HuH-7 (cell line): ENCODE data around the gene RRAS2.
"Not testable (repeated sequence)": the region's sequence is repeated elsewhere in the genome, so short reads cannot be mapped to it uniquely, and the experiment has no call there.

ENCODE experiments used
- DNase-seq: peaks from one replicate; pipeline ENCODE4 v3.0.0; 2011; ENCODE audit warnings: low spot score

The RRAS2 gene

DNA sequence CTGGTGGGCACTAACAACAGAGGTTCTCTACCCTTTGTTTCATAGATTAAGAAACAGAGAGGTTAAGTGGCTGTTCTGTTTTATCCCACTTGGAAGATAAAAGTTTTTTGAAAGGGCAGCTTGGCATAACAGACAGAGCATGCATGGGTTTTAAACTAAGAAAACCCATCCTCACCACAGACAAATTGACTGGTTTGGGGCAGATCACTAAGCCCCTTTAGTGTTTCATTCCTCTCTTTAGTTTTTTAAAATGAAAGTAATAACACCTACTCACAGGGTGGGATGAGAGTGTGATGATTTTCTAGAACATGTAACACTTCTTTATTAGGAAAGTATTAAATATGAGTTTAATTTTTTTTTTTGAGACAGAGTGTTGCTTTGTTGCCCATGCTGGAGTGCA, 12.3 kb upstream of the RRAS2 start:
- no peak for DNase-seq

DNA sequence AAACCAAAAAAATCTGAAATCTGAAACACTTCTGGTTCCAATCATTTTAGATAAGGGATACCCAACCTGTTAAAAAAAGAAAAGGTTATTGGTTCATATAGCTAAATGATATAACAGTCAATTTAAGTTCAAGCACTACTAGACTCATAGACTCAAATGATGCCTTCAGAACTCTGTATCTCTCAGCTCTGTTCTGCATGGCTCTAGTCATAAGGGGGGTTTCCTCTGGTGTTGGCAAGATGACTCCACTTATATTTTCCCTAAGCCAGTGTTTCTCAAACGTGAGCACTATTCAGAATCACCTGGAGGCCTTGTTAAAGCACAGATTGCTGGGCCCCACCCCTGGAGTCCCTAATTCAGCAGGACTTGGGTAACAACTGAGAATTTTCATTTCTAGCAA, 11.5 kb upstream of the RRAS2 start:
- no peak for DNase-seq

DNA sequence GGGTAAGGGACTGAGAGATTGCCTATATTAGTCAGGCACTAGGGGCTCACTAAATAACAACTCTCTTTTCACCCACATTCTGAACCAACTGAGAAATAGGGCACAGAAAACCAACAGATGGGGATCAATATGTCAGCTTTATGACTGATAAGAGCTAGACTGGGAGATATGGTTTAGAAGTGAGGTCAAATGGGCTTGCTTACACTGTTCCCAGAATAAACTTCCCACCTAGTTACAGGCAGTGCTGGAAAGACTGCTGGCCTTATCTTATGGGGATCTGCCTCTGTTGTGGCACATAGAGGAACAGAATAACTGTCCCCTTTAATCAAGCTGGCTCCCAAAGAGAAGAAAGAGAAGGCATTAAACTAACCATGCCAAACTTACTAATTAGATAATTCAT, 10.6 kb upstream of the RRAS2 start:
- no peak for DNase-seq

DNA sequence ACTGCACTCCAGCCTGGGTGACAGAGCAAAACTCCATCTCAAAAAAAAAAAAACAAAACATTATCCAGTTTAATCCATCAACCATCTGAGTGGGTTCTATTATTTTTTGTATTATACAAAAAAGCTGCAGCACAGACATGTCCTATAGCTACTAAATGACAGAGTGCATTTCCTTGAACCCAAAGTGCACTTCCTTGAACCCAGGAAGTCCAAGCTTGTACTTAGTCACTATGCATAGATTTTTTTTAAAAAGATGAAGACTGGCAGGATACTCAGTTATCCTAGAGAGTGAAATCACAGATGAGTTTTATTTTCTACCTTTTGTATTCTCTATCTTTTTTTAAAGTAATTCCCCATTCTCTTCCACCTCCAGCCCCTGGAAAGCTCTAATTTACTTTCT, 8.0 kb upstream of the RRAS2 start:
- no peak for DNase-seq

DNA sequence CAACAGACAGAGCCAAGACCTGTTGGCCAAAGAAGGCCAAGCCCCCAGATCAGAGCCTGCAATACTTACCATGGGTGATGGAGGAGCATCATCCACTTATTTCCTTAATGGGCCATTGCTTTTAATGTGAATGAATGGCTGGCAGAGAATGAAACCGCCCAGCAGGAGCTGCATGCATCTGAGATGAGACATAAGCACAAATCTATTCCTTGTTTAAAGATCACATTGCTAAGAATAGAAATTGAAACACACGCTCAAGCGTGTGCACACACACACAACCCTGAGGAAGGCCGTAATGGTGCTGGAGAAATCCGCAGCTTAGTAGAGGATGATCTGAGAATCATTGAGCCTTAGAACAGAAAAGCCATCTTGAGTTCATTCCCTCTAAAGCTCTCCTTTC, 5.3 kb upstream of the RRAS2 start:
- DNase-seq = no peak

- DNase-seq = no peak
These were observed 3.6 kb upstream of the RRAS2 start for GRCh38 chr11:14362611-14363010.

- DNase-seq = no peak
These were observed 3.0 kb upstream of the RRAS2 start for GRCh38 chr11:14361951-14362350.

GRCh38 chr11:14360976-14361375, 2.0 kb upstream of the RRAS2 start:
- no peak for DNase-seq

DNA sequence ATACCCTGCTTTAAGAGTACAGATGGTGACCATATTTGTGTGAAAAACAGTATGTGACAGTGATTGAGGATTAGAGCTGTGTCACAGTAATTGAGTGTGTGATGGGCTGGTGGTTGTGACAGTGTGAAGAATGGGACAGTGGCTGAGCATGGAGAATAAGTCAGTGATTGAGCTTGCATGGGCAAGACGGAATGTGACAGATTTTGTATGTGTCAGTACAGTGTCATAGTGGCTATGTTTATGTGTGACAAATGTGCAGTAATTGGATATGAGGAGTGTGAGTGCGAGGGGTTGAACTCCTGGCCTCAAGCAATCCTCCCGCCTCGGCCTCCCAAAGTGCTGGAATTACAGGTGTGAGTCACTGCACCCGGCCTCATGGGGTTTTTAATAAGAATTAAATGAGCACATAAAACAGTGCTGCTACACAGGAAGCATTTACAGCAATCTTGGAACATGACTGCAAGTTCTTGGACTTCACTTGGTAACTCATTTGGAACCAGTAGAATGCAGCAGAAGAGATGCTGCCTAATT, 583 bp upstream of the RRAS2 start:
- no peak for DNase-seq

DNA sequence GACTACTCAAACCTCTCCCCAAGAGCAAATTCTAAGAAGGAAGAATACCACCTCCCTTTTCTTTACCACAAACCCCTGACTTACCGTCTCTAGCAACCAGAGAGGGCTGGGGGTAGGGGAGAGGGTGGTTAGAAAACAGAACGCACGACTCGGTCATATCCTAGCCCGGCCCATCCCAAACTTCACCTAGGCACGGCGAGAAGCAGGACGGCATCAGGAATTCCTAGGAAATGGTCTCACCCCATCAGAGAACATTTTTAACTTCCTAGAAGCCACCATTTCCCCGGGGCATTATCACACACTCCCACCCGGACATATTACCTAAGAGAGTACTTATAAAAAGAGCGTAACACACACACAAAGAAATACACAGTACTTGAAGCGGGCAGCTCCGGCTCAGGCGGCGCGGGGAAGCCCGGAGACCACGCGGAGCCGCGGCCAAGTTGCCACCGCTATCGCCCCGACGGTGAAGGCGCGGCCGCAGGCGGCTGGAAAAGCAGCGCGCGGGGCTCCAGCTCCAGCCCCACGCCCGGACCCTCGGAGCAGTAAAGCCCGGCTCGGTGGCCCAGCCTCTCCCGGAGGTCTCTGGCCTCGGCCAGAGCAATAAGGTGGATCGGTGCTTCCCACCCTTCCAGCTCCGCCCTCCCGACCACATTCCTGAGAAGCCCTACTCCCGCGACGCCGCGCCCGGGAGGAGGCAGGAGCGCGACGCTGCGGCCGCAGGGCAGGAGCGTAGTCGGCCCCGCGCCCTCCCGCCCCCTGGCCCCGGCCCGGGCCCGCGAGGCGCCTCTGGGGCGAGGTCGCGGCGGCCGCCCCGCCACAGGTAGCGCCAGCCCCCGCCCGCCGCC, 878 bp downstream of the RRAS2 start:
- peak; percentile 78 for DNase-seq

- no peak for DNase-seq
These were observed 2.6 kb downstream of the RRAS2 start for GRCh38 chr11:14356342-14356741.

DNA sequence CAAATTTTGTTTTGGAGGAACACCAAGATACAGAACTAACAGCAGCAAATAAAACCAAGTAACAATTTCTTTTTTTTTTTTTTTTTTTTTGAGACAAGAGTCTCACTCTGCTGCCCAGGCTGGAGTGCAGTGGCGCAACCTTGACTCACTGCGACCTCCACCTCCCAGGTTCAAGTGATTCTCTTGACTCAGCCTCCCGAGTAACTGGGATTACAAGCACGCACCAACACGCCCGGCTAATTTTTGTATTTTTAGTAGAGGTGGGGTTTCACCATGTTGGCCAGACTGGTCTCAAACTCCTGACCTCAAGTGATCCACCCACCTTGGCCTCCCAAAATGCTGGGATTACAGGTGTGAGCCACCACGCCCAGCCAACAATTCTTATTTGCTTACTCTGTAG, 4.4 kb downstream of the RRAS2 start:
- not testable (repeated sequence) for DNase-seq

- no peak for DNase-seq
These were observed 8.2 kb downstream of the RRAS2 start for GRCh38 chr11:14350716-14351238.

- no peak for DNase-seq
These were observed 8.8 kb downstream of the RRAS2 start for GRCh38 chr11:14350215-14350614.

DNA sequence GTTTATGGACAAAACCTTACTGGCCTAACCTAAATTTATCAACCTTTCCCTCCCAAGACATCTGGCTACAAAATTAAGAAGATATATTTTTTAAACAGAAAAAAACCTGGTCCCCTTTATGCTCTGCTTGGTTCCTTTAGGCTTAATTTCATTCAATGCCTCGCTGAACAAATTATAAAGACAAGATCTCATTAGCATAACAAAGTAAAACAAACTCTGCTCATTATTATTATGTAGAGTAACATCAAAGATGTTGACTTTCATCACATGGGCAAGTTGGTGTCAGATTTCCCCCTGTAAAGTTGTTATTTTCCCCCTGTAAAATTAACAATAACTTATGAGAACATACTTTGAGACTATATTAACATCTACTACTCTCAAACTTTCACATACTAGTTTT, 11.0 kb downstream of the RRAS2 start:
- no peak for DNase-seq

DNA sequence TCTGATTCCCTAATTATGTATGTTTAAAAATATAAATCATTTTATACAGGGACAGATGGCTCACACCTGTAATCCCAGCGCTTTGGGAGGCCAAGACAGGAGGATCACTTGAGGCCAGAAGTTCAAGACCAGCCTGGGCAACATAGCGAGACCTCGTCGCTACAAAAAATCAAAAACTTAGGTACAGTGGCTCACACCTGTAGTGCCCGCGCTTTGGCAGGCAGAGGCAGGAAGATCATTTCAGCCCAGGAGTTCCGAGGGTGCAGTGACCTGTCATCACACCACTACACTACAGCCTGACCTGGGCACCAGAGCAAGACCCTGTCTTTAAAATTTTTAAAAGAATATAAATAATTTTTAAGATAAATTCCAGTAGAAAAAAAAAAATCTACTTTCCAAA, 11.5 kb downstream of the RRAS2 start:
- DNase-seq = no peak

GRCh38 chr11:14346303-14346955, 12.6 kb downstream of the RRAS2 start:
- no peak for DNase-seq

DNA sequence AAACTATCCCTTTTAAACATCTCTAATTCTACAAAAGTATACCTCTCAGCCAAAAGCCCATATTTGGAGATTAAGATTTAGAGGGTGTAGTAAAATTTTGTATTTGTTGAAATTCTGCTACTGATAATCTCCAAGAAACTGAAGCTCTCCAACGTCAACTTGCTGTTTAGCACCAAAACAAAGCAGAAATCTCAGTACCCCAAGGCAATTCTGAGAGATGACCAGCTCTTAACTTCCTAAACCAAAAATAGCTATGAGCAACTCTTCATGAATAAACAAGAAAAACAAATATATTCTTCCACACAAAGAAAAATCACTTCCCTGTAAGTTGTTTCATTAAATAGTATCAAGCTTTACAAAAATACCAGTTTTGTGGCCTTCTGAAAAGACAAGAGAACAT, 13.3 kb downstream of the RRAS2 start:
- no peak for DNase-seq

GRCh38 chr11:14345016-14345415, 14.0 kb downstream of the RRAS2 start:
- DNase-seq = not testable (repeated sequence)

DNA sequence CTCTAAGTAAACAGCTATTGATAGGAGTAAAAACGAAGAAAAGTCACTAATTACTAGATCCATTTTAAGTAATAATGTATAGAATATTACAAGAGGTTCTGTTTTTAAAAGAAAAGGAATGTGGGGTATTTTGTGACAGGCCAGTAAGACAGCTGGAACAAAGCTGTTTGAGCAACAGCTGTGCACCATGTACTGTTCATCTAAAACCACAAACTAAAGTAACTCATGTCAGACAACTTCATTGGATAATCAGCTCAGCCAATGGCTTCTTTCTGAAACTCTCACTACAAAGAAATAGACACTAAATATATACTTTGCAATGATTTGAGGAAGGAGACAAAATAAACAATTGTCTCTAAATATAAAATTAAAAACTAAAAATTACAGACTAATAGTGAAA, 16.1 kb downstream of the RRAS2 start:
- no peak for DNase-seq

GRCh38 chr11:14341968-14342367, 17.0 kb downstream of the RRAS2 start:
- DNase-seq = no peak

DNA sequence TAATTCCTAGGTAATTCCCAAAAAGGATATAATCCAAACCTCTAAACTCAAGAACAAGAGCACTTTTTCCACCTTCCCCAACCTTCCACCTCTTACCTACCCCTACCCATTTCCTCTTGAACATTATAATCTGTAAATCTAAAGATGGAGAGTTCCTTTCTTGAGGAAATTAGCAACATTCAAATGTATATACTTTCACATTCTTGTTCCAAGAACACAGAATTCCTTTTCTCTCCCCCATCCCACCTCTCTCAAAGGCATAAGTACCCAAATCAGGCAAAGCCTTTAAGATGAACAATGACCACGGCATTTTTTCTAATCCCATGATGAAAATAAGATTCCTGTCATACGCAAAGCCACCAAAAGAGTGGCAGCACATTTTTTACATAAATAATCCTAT, 18.3 kb downstream of the RRAS2 start:
- no peak for DNase-seq

GRCh38 chr11:14339356-14339755, 19.6 kb downstream of the RRAS2 start:
- DNase-seq = no peak
